ENCODE data around the gene ANO6.

DNA sequence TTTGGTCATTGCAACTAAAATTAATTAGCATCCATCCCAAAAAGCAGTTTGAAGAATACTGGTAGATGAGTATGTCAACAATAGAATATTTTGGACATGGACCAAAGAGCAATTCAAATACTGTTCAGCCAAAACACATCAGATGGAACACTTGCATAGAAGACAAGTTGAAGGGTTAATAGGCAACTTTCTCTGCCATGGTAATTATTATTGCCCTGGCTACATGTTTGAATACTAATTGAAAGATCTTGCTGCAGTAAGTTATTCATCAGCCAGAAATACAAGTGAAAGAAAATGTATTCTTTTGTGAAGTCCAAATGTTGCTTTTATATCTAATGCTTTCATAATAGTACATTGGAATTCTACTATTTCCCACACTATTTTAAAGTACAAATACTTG is 10.1 kb downstream of the ANO6 start:
- TF ChIP-seq, protein P1, sequence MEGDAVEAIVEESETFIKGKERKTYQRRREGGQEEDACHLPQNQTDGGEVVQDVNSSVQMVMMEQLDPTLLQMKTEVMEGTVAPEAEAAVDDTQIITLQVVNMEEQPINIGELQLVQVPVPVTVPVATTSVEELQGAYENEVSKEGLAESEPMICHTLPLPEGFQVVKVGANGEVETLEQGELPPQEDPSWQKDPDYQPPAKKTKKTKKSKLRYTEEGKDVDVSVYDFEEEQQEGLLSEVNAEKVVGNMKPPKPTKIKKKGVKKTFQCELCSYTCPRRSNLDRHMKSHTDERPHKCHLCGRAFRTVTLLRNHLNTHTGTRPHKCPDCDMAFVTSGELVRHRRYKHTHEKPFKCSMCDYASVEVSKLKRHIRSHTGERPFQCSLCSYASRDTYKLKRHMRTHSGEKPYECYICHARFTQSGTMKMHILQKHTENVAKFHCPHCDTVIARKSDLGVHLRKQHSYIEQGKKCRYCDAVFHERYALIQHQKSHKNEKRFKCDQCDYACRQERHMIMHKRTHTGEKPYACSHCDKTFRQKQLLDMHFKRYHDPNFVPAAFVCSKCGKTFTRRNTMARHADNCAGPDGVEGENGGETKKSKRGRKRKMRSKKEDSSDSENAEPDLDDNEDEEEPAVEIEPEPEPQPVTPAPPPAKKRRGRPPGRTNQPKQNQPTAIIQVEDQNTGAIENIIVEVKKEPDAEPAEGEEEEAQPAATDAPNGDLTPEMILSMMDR (conservative IDR thresholded peaks at IDR 0.05): no peak
- TF ChIP-seq ZFX (IDR thresholded peaks at IDR 0.05): no peak
